ENCODE results near the gene ITGA7.

The ITGA7 gene

GRCh38 chr12:55688716-55689655, 18.7 kb downstream of the ITGA7 start:
- no peaks in the 10 kb centered on the region for H3K79me1 ChIP-seq (ENCODE audit: low read length)
- H4K12ac ChIP-seq (ENCODE audit: low read depth, low read length), result no peak overlapping the region
- no peak overlapping the region for H2BK120ac ChIP-seq (ENCODE audit: insufficient read depth, low read length, poor library complexity)

GRCh38 chr12:55687746-55688145, 20.0 kb downstream of the ITGA7 start:
- no peak overlapping the region for H3K14ac ChIP-seq (ENCODE audit: low read length)
- no peak overlapping the region for H2BK5ac ChIP-seq (ENCODE audit: low read depth, low read length, poor library complexity)

More at GRCh38 chr12:55688716-55689655, 18.7 kb downstream of the ITGA7 start:
- no peak for DNase-seq
- no peak overlapping the region for H3K4ac ChIP-seq (ENCODE audit: low read depth, low read length)
- WGBS (ENCODE audit: extremely low coverage, insufficient coverage, insufficient read length), result no CpG with 5 or more reads among the region's 16 CpGs
- no peak overlapping the region for H2AFZ ChIP-seq (ENCODE audit: insufficient read depth, low read length, poor library complexity)
- H3K27ac ChIP-seq (ENCODE audit: low read depth, low read length), result no peak overlapping the region
- H3K9me3 ChIP-seq (ENCODE audit: insufficient read depth, low read depth, low read length), result peaks cover 7% of the 10 kb centered on the region
- no peak overlapping the region for H3K4me2 ChIP-seq (ENCODE audit: low read length)
- no peaks in the 10 kb centered on the region for H3K79me2 ChIP-seq (ENCODE audit: control insufficient read depth, insufficient read depth, low read length, poor library complexity)
- H3K23ac ChIP-seq (ENCODE audit: low read length), result no peak overlapping the region
- no peak overlapping the region for H2BK12ac ChIP-seq (ENCODE audit: low read length)
- H2BK5ac ChIP-seq (ENCODE audit: low read depth, low read length, poor library complexity), result no peak overlapping the region
- H3K4me3 ChIP-seq (ENCODE audit: low read depth, low read length), result no peak overlapping the region
- no peak overlapping the region for H4K91ac ChIP-seq (ENCODE audit: low read depth, low read length)
- no peak overlapping the region for H3K9ac ChIP-seq (ENCODE audit: low read length)
- H3K27me3 ChIP-seq (ENCODE audit: insufficient read depth, low read length), result no peaks in the 10 kb centered on the region
- no peak overlapping the region for H3K18ac ChIP-seq (ENCODE audit: low read length)
- H4K8ac ChIP-seq (ENCODE audit: low read depth, low read length), result no peak overlapping the region
- H2AK5ac ChIP-seq (ENCODE audit: low read length), result no peak overlapping the region
- no peak overlapping the region for H3K14ac ChIP-seq (ENCODE audit: low read length)
- H3K36me3 ChIP-seq (ENCODE audit: control insufficient read depth in 1 of 2, insufficient read depth in 2 of 2, low read length in 2 of 2), result no peaks in the 10 kb centered on the region
- no peaks in the 10 kb centered on the region for H3K4me1 ChIP-seq (ENCODE audit: control insufficient read depth in 1 of 2, insufficient read depth in 2 of 2, low read length in 2 of 2)

GRCh38 chr12:55686366-55687010, 21.2 kb downstream of the ITGA7 start:
- Histone ChIP-seq H3K4me2 (ENCODE audit: low read length) (no peak overlapping the region), H4K8ac (ENCODE audit: low read depth, low read length) (no peak overlapping the region), H4K91ac (ENCODE audit: low read depth, low read length) (no peak overlapping the region), H3K79me1 (ENCODE audit: low read length) (no peaks in the 10 kb centered on the region), H2AK5ac (ENCODE audit: low read length) (no peak overlapping the region), H3K4me1 (ENCODE audit: control insufficient read depth in 1 of 2, insufficient read depth in 2 of 2, low read length in 2 of 2) (peaks cover 0 to 2% of the 10 kb centered on the region in 2 experiments), H3K27ac (ENCODE audit: low read depth, low read length) (no peak overlapping the region), H3K9me3 (ENCODE audit: insufficient read depth, low read depth, low read length) (peaks cover 3% of the 10 kb centered on the region), H4K12ac (ENCODE audit: low read depth, low read length) (no peak overlapping the region), H2BK12ac (ENCODE audit: low read length) (no peak overlapping the region), H3K9ac (ENCODE audit: low read length) (no peak overlapping the region), H3K27me3 (ENCODE audit: insufficient read depth, low read length) (no peaks in the 10 kb centered on the region), H3K4ac (ENCODE audit: low read depth, low read length) (no peak overlapping the region), H3K36me3 (ENCODE audit: control insufficient read depth in 1 of 2, insufficient read depth in 2 of 2, low read length in 2 of 2) (no peaks in the 10 kb centered on the region), H2BK5ac (ENCODE audit: low read depth, low read length, poor library complexity) (no peak overlapping the region), H3K18ac (ENCODE audit: low read length) (no peak overlapping the region), H3K23ac (ENCODE audit: low read length) (no peak overlapping the region), H3K14ac (ENCODE audit: low read length) (no peak overlapping the region), H2BK120ac (ENCODE audit: insufficient read depth, low read length, poor library complexity) (no peak overlapping the region), H3K79me2 (ENCODE audit: control insufficient read depth, insufficient read depth, low read length, poor library complexity) (no peaks in the 10 kb centered on the region), H3K4me3 (ENCODE audit: low read depth, low read length) (no peak overlapping the region), H2AFZ (ENCODE audit: insufficient read depth, low read length, poor library complexity) (no peak overlapping the region)
- no CpG with 5 or more reads among the region's 9 CpGs for WGBS (ENCODE audit: extremely low coverage, insufficient coverage, insufficient read length)
- peak; percentile 78 to 82 for DNase-seq

More at GRCh38 chr12:55687746-55688145, 20.0 kb downstream of the ITGA7 start:
- Histone ChIP-seq H3K18ac (ENCODE audit: low read length) (no peak overlapping the region), H2BK12ac (ENCODE audit: low read length) (no peak overlapping the region), H3K27ac (ENCODE audit: low read depth, low read length) (no peak overlapping the region), H2AK5ac (ENCODE audit: low read length) (no peak overlapping the region), H3K9me3 (ENCODE audit: insufficient read depth, low read depth, low read length) (peaks cover 6% of the 10 kb centered on the region), H3K4me3 (ENCODE audit: low read depth, low read length) (no peak overlapping the region), H3K4me2 (ENCODE audit: low read length) (no peak overlapping the region), H3K23ac (ENCODE audit: low read length) (no peak overlapping the region), H2AFZ (ENCODE audit: insufficient read depth, low read length, poor library complexity) (no peak overlapping the region), H3K4ac (ENCODE audit: low read depth, low read length) (no peak overlapping the region), H3K9ac (ENCODE audit: low read length) (no peak overlapping the region), H3K79me1 (ENCODE audit: low read length) (no peaks in the 10 kb centered on the region), H3K4me1 (ENCODE audit: control insufficient read depth in 1 of 2, insufficient read depth in 2 of 2, low read length in 2 of 2) (no peaks in the 10 kb centered on the region), H4K12ac (ENCODE audit: low read depth, low read length) (no peak overlapping the region), H3K36me3 (ENCODE audit: control insufficient read depth in 1 of 2, insufficient read depth in 2 of 2, low read length in 2 of 2) (no peaks in the 10 kb centered on the region), H2BK120ac (ENCODE audit: insufficient read depth, low read length, poor library complexity) (no peak overlapping the region), H3K27me3 (ENCODE audit: insufficient read depth, low read length) (no peaks in the 10 kb centered on the region), H3K79me2 (ENCODE audit: control insufficient read depth, insufficient read depth, low read length, poor library complexity) (no peaks in the 10 kb centered on the region), H4K8ac (ENCODE audit: low read depth, low read length) (no peak overlapping the region), H4K91ac (ENCODE audit: low read depth, low read length) (no peak overlapping the region)
- no peak for DNase-seq

- Histone ChIP-seq H3K27ac (ENCODE audit: low read depth, low read length) (no peak overlapping the region), H3K79me1 (ENCODE audit: low read length) (no peaks in the 10 kb centered on the region), H3K23ac (ENCODE audit: low read length) (no peak overlapping the region), H4K8ac (ENCODE audit: low read depth, low read length) (no peak overlapping the region), H3K14ac (ENCODE audit: low read length) (no peak overlapping the region), H3K27me3 (ENCODE audit: insufficient read depth, low read length) (no peaks in the 10 kb centered on the region), H3K4me3 (ENCODE audit: low read depth, low read length) (peak overlapping the region; percentile 10), H3K79me2 (ENCODE audit: control insufficient read depth, insufficient read depth, low read length, poor library complexity) (no peaks in the 10 kb centered on the region), H2AFZ (ENCODE audit: insufficient read depth, low read length, poor library complexity) (no peak overlapping the region), H2BK12ac (ENCODE audit: low read length) (no peak overlapping the region), H3K4me1 (ENCODE audit: control insufficient read depth in 1 of 2, insufficient read depth in 2 of 2, low read length in 2 of 2) (peaks cover 0 to 2% of the 10 kb centered on the region in 2 experiments), H3K18ac (ENCODE audit: low read length) (no peak overlapping the region), H4K91ac (ENCODE audit: low read depth, low read length) (no peak overlapping the region), H4K12ac (ENCODE audit: low read depth, low read length) (no peak overlapping the region), H2AK5ac (ENCODE audit: low read length) (no peak overlapping the region), H3K4me2 (ENCODE audit: low read length) (no peak overlapping the region), H2BK120ac (ENCODE audit: insufficient read depth, low read length, poor library complexity) (no peak overlapping the region), H3K9me3 (ENCODE audit: insufficient read depth, low read depth, low read length) (peaks cover 3% of the 10 kb centered on the region), H2BK5ac (ENCODE audit: low read depth, low read length, poor library complexity) (no peak overlapping the region), H3K36me3 (ENCODE audit: control insufficient read depth in 1 of 2, insufficient read depth in 2 of 2, low read length in 2 of 2) (no peaks in the 10 kb centered on the region), H3K9ac (ENCODE audit: low read length) (no peak overlapping the region), H3K4ac (ENCODE audit: low read depth, low read length) (no peak overlapping the region)
- DNase-seq, result no peak
- WGBS (ENCODE audit: extremely low coverage, insufficient coverage, insufficient read length), result no CpG with 5 or more reads among the region's 5 CpGs
Measured at GRCh38 chr12:55685671-55686070, 22.0 kb downstream of the ITGA7 start.
